Cardiac muscle cell (in vitro differentiated cells and primary cell): ENCODE data around the gene CTNNA3. TPM values are rescaled to one million over a fixed set of nuclear protein-coding genes. Genes with fewer than 3 reads are reported as not detected.

ENCODE experiments used
- DNase-seq, 2 donors: peaks; one replicate each; pipeline versions ENCODE4 v3.0.0 to v3.0.0-alpha.2; 2010 to 2017; ENCODE audit warnings: low read depth in 1 of 2, low spot score in 1 of 2
- H3K27ac ChIP-seq: fragments of 200-600 bp; sonication (generic); 2 replicates; pipeline ENCODE4 v1.5.1; 2016
- H3K27me3 ChIP-seq: fragments of 200-600 bp; sonication (generic); 2 replicates; pipeline ENCODE4 v1.6.0; 2016; ENCODE audit warnings: control low read depth
- H3K36me3 ChIP-seq: fragments of 200-600 bp; sonication (generic); 2 replicates; pipeline ENCODE4 v1.5.1; 2016; ENCODE audit warnings: control low read depth
- H3K4me1 ChIP-seq: fragments of 200-600 bp; sonication (generic); 2 replicates; pipeline ENCODE4 v1.8.1; 2017; ENCODE audit warnings: low read depth, mild to moderate bottlenecking, mixed run types
- H3K4me3 ChIP-seq: fragments of 200-600 bp; sonication (generic); 2 replicates; pipeline ENCODE4 v1.5.1; 2016; ENCODE audit warnings: mild to moderate bottlenecking
- H3K9me3 ChIP-seq: fragments of 200-600 bp; sonication (generic); 2 replicates; pipeline ENCODE4 v1.5.1; 2017; ENCODE audit warnings: low read depth, mild to moderate bottlenecking, control low read depth
- polyA plus RNA-seq: library from polyadenylated mRNA; unstranded; fragments of >200 nt; fragmentation: Nextera tagmentation; extraction: Ambion mirVana; gene quantifications from 2 replicates; pipeline ENCODE4 v1.2.1, GENCODE V29; 2016
- total RNA-seq: library from RNA; depleted of rRNA; stranded (reverse); fragments of >200 nt; gene quantifications from 2 replicates; pipeline ENCODE4 v1.2.3, GENCODE V29; 2016
- TF ChIP-seq, protein P1 (sequence below): IDR thresholded peaks from 2 replicates; pipeline ENCODE4 v1.5.1; 2012; ENCODE audit warnings: low read depth, mild to moderate bottlenecking, low read length

Gene CTNNA3
- total and polyA plus RNA-seq, 2 experiments from 2014 or later = 55.8 to 71.7 TPM

DNA sequence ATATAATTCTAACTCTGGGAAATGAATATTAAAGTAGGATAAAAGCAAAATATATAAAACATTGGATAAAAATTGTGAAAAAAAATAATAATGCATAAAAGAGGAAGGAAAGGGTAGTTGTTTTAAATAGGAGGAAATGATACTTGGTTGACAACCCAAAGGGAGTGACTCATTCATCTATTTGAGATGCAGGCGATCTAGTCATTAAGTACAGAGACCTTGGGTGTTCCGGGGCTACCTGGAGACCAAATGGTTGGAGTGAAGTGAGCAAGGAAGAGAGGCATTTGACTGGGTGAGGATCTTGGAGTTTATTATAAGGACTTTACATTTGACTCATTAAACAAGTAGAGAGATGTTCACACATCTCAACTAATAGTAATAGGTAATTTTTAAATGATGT, 659.2 kb downstream of the CTNNA3 start:
- Histone ChIP-seq H3K4me3 (no peak overlapping the region), H3K27me3 (no peaks in the 10 kb centered on the region), H3K4me1 (no peaks in the 10 kb centered on the region), H3K9me3 (no peaks in the 10 kb centered on the region), H3K27ac (no peak overlapping the region), H3K36me3 (no peaks in the 10 kb centered on the region)
- no peak for DNase-seq
- TF ChIP-seq, protein P1, sequence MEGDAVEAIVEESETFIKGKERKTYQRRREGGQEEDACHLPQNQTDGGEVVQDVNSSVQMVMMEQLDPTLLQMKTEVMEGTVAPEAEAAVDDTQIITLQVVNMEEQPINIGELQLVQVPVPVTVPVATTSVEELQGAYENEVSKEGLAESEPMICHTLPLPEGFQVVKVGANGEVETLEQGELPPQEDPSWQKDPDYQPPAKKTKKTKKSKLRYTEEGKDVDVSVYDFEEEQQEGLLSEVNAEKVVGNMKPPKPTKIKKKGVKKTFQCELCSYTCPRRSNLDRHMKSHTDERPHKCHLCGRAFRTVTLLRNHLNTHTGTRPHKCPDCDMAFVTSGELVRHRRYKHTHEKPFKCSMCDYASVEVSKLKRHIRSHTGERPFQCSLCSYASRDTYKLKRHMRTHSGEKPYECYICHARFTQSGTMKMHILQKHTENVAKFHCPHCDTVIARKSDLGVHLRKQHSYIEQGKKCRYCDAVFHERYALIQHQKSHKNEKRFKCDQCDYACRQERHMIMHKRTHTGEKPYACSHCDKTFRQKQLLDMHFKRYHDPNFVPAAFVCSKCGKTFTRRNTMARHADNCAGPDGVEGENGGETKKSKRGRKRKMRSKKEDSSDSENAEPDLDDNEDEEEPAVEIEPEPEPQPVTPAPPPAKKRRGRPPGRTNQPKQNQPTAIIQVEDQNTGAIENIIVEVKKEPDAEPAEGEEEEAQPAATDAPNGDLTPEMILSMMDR = no peak

DNA sequence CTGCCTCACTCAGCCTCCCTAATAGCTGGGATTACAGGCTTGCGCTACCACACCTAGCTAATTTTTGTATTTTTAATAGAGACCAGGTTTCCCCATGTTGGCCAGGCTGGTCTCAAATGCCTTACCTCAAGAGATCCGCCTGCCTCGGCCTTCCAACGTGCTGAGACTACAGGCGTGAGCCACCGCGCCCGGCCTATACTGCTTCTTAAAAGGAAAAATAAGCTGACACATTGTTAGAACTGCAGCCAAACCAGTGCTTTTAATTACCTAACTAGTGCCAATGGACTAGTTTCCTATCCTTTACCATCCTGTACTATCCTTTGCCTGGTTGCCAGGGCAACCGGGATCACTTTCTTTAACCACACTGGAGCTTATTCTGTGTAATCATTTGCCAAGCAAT, 662.1 kb downstream of the CTNNA3 start:
- no peak for DNase-seq
- H3K4me3 ChIP-seq = no peak overlapping the region
- H3K4me1 ChIP-seq = no peaks in the 10 kb centered on the region
- H3K27me3 ChIP-seq = no peaks in the 10 kb centered on the region
- H3K27ac ChIP-seq = no peak overlapping the region
- no peaks in the 10 kb centered on the region for H3K9me3 ChIP-seq
- H3K36me3 ChIP-seq = no peaks in the 10 kb centered on the region
- TF ChIP-seq, protein P1 = no peak

DNA sequence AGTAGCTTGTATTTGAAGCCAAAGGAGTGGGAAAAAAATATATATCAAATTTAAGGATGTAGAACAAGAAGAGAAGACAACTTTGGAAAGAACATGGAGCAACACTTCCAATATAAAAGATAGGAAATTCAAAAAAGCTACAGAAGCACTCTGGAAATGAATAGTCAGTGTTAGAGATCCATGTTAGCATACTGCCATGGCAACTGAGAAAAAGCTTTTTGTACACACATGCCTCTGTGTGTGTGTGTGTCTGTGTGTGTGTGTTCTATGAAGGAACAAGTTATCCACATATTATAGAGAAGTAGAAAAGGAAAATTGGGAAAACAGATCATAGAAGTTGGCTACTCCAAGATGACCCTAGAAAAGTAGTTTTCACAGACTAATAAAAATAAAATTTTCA, 673.9 kb downstream of the CTNNA3 start:
- no peak for DNase-seq
- TF ChIP-seq, protein P1 = no peak
- Histone ChIP-seq H3K4me1 (no peaks in the 10 kb centered on the region), H3K27ac (no peak overlapping the region), H3K4me3 (no peak overlapping the region), H3K36me3 (no peaks in the 10 kb centered on the region), H3K27me3 (no peaks in the 10 kb centered on the region), H3K9me3 (no peaks in the 10 kb centered on the region)

DNA sequence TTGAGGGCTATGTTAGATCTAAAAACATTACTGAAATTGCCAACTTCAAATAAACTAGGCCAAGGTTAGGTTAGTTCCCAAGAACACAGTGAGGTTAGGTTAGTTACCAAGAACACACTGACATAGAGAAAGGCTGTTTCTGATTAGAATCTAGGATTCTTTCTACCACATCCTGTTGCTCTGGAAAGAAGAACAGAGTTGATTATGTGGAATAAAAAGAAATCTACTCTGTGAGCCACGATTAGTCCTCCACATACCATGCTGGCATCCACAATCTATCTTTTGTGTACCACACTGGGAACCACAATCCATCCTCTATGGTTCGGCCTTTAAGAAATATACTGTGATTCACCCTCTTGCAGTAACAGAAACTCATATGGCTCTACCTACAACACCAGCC, 678.8 kb downstream of the CTNNA3 start:
- Histone ChIP-seq H3K9me3 (no peaks in the 10 kb centered on the region), H3K36me3 (no peaks in the 10 kb centered on the region), H3K27me3 (no peaks in the 10 kb centered on the region), H3K4me1 (no peaks in the 10 kb centered on the region), H3K27ac (no peak overlapping the region), H3K4me3 (no peak overlapping the region)
- DNase-seq = no peak
- TF ChIP-seq, protein P1 = no peak

DNA sequence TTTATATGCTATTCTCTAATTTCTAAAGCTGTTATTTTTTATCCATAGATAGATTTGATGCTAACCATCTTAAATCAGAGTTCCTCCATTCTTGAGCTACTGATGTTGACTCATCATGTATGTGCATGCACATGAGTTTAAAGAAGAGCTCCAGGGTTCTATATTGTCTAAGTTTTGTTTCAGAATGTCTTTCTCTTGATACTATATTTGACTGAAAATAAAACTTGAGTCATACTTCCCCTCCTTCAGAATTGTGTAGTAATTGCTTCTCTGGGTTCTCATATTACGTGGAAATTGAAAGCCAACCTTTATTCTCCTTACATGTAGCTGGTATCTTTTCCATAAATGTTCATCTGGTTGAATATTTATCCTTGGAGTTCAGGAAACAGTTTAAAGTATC, 680.8 kb downstream of the CTNNA3 start:
- no peak for DNase-seq
- TF ChIP-seq, protein P1 = no peak
- Histone ChIP-seq H3K4me1 (no peaks in the 10 kb centered on the region), H3K27ac (no peak overlapping the region), H3K4me3 (no peak overlapping the region), H3K36me3 (no peaks in the 10 kb centered on the region), H3K9me3 (no peaks in the 10 kb centered on the region), H3K27me3 (no peaks in the 10 kb centered on the region)

DNA sequence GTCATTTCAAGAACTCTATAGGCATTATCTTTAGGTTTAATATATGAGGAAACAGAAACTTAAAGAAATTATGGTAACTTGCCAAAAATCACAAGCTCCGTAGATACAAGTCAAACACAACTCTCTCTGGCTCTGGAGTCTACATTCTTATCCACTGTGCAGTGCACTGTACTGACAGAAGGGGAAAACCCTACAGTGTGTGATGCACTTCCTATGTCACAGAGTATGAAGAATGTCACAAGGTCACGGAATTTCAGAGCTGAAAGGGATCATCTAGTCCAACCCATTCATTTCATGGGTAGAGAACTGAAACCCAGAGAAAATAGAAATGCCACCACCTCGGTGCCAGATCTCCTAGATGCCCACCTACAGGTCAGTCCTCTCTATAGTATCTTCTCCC, 684.0 kb downstream of the CTNNA3 start:
- no peak overlapping the region for H3K4me3 ChIP-seq

More for the DNA sequence above, 684.0 kb downstream of the CTNNA3 start:
- H3K27ac ChIP-seq = no peak overlapping the region
- H3K36me3 ChIP-seq = no peaks in the 10 kb centered on the region
- H3K9me3 ChIP-seq = no peaks in the 10 kb centered on the region
- H3K4me1 ChIP-seq = no peaks in the 10 kb centered on the region
- TF ChIP-seq, protein P1 = no peak
- DNase-seq = no peak
- no peaks in the 10 kb centered on the region for H3K27me3 ChIP-seq
